ENCODE data around the gene SPR.

Gene SPR

GRCh38 chr2:72935611-72935957, 48.4 kb downstream of the SPR start (continued):
- TF ChIP-seq PRDM4 (tag by site-specific recombination; IDR thresholded peaks at IDR 0.05) (no peak), ZNF792 (tag by site-specific recombination; IDR thresholded peaks at IDR 0.05) (no peak)

GRCh38 chr2:72936660-72937355, 49.6 kb downstream of the SPR start:
- peaks cover 5% of the 10 kb centered on the region; the same call in 1 of the 2 replicates for H3K4me1 ChIP-seq (ENCODE audit: control insufficient read depth, insufficient read depth, low read length)
- CTCF ChIA-PET = interaction anchor here (0.6 to 8.6 kb wide), 5 partner anchors 8 to 227 kb away, joined by 3 to 85 read pairs (median 5); no protein-coding TSS in a partner anchor

GRCh38 chr2:72937356-72937669, 50.1 kb downstream of the SPR start:
- POLR2A ChIA-PET = no interaction called here

More at GRCh38 chr2:72936660-72937355, 49.6 kb downstream of the SPR start:
- no peaks in the 10 kb centered on the region for H3K9me3 ChIP-seq (ENCODE audit: control insufficient read depth, insufficient read depth, low read depth, low read length)
- no peaks in the 10 kb centered on the region for H3K36me3 ChIP-seq (ENCODE audit: control insufficient read depth in 2 of 2, insufficient read depth in 1 of 2, low read length in 2 of 2)
- POLR2A ChIA-PET = interaction anchor here (0.7 kb wide), 1 partner anchor 19 kb away, joined by 3 read pairs; no protein-coding TSS in a partner anchor
- TF ChIP-seq ZNF366 (tag by site-specific recombination; conservative IDR thresholded peaks at IDR 0.05) (no peak), SCRT2 (tag by site-specific recombination; IDR thresholded peaks at IDR 0.05) (0 out of 2 replicates have a peak, but pooled peaks have one; percentile 32), ZNF138 (tag by site-specific recombination; IDR thresholded peaks at IDR 0.05; ENCODE audit: borderline replicate concordance) (no peak)
- H3K4me3 ChIP-seq (ENCODE audit: low read depth, low read length) = no peak overlapping the region
- H3K27ac ChIP-seq (ENCODE audit: extremely low read depth, low read depth, low read length) = no peak overlapping the region

GRCh38 chr2:72938455-72938854, 51.2 kb downstream of the SPR start:
- Histone ChIP-seq H3K9me3 (ENCODE audit: control insufficient read depth, insufficient read depth, low read depth, low read length) (no peaks in the 10 kb centered on the region), H3K4me3 (ENCODE audit: low read depth, low read length) (no peak overlapping the region), H3K27ac (ENCODE audit: extremely low read depth, low read depth, low read length) (no peak overlapping the region), H3K36me3 (ENCODE audit: control insufficient read depth in 2 of 2, insufficient read depth in 1 of 2, low read length in 2 of 2) (no peaks in the 10 kb centered on the region), H3K4me1 (ENCODE audit: control insufficient read depth, insufficient read depth, low read length) (peaks cover 5% of the 10 kb centered on the region; the same call in 1 of the 2 replicates)
- ChIA-PET POLR2A (no interaction called here), CTCF (interaction anchor here (1.2 to 8.6 kb wide), 2 partner anchors 35 to 45 kb away, joined by 4 to 85 read pairs; no protein-coding TSS in a partner anchor)
- TF ChIP-seq ZNF404 (tag by site-specific recombination; IDR thresholded peaks at IDR 0.05) = no peak
- TF ChIP-seq ZNF23 (tag by site-specific recombination; IDR thresholded peaks at IDR 0.05; ENCODE audit: borderline replicate concordance) = no peak
- TF ChIP-seq ZFP37 (tag by site-specific recombination; IDR thresholded peaks at IDR 0.05) = no peak
- no peak for TF ChIP-seq ZNF214 (tag by site-specific recombination; IDR thresholded peaks at IDR 0.05; ENCODE audit: borderline replicate concordance)
- TF ChIP-seq ZNF302 (tag by site-specific recombination; IDR thresholded peaks at IDR 0.05; ENCODE audit: low read depth) = no peak
- TF ChIP-seq ZNF677 (tag by site-specific recombination; IDR thresholded peaks at IDR 0.05) = no peak

More at GRCh38 chr2:72937356-72937669, 50.1 kb downstream of the SPR start:
- no peaks in the 10 kb centered on the region for H3K9me3 ChIP-seq (ENCODE audit: control insufficient read depth, insufficient read depth, low read depth, low read length)
- CTCF ChIA-PET = interaction anchor here (0.5 to 8.6 kb wide), 6 partner anchors 39 to 1393 kb away, joined by 3 to 85 read pairs (median 3); no protein-coding TSS in a partner anchor
- peaks cover 5% of the 10 kb centered on the region; the same call in 1 of the 2 replicates for H3K4me1 ChIP-seq (ENCODE audit: control insufficient read depth, insufficient read depth, low read length)
- no peaks in the 10 kb centered on the region for H3K36me3 ChIP-seq (ENCODE audit: control insufficient read depth in 2 of 2, insufficient read depth in 1 of 2, low read length in 2 of 2)
- peak; percentile 89 for TF ChIP-seq EGR2 (tag by site-specific recombination; IDR thresholded peaks at IDR 0.05; ENCODE audit: low read depth)
- peak; percentile 91 for TF ChIP-seq ZFHX2 (tag by site-specific recombination; conservative IDR thresholded peaks at IDR 0.05)
- TF ChIP-seq ZNF660 (tag by site-specific recombination; IDR thresholded peaks at IDR 0.05) = no peak
- no peak for TF ChIP-seq ZNF580 (tag by site-specific recombination; IDR thresholded peaks at IDR 0.05)
- no peak overlapping the region for H3K27ac ChIP-seq (ENCODE audit: extremely low read depth, low read depth, low read length)
- no peak overlapping the region for H3K4me3 ChIP-seq (ENCODE audit: low read depth, low read length)

Data from HEK293 (cell line).